ENCODE data around the gene TPCN2.

DNA sequence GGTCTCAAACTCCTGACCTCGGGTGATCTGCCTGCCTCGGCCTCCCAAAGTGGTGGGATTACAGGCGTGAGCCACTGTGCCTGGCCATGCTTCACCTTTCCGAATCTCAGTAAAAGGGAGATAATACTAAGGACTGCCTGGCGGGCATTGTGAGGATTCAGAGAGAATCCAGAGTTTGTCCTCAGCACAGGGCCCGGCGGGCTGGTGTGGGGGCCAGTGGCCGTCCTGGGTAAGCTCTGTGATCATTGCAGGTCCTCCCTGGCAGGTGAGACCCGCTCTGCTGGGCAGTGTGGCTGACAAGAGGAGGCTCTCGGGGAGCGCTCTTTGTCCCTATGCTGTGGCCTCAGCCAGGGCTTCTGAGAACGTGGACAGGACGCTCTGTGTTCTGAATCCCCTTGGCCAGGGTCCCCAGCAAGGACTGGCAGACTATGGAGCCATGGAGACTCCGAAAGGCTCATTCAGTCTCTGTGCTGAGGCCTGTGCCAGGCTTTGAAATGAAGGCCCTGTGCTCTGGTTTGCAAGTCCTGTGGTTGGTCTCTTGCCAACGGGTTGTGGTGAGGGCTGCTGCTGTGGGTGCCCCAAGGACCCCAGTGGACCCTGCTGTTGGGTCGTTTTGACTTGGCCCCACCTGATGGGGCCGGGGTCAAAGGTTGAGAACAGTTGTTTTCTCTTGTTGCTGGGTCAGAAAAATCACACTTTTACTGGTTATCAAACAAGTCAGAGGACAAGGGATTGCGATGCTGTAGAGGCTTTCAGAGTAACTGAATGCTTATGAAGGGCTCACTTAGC, 2.1 kb downstream of the TPCN2 start:
- TF ChIP-seq SNAI2 (CRISPR knock-in tag; IDR thresholded peaks at IDR 0.05), result no peak
- no peak for TF ChIP-seq OSR1 (CRISPR knock-in tag; IDR thresholded peaks at IDR 0.05)
- no peak for TF ChIP-seq RARB (CRISPR knock-in tag; IDR thresholded peaks at IDR 0.05)
- no peak for TF ChIP-seq ZFP30 (CRISPR knock-in tag; IDR thresholded peaks at IDR 0.05)
- TF ChIP-seq, protein P1, sequence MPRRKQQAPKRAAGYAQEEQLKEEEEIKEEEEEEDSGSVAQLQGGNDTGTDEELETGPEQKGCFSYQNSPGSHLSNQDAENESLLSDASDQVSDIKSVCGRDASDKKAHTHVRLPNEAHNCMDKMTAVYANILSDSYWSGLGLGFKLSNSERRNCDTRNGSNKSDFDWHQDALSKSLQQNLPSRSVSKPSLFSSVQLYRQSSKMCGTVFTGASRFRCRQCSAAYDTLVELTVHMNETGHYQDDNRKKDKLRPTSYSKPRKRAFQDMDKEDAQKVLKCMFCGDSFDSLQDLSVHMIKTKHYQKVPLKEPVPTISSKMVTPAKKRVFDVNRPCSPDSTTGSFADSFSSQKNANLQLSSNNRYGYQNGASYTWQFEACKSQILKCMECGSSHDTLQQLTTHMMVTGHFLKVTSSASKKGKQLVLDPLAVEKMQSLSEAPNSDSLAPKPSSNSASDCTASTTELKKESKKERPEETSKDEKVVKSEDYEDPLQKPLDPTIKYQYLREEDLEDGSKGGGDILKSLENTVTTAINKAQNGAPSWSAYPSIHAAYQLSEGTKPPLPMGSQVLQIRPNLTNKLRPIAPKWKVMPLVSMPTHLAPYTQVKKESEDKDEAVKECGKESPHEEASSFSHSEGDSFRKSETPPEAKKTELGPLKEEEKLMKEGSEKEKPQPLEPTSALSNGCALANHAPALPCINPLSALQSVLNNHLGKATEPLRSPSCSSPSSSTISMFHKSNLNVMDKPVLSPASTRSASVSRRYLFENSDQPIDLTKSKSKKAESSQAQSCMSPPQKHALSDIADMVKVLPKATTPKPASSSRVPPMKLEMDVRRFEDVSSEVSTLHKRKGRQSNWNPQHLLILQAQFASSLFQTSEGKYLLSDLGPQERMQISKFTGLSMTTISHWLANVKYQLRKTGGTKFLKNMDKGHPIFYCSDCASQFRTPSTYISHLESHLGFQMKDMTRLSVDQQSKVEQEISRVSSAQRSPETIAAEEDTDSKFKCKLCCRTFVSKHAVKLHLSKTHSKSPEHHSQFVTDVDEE (CRISPR knock-in tag; IDR thresholded peaks at IDR 0.05), result no peak
- no peak for TF ChIP-seq ZFP3 (CRISPR knock-in tag; IDR thresholded peaks at IDR 0.05)
- TF ChIP-seq, protein P2, sequence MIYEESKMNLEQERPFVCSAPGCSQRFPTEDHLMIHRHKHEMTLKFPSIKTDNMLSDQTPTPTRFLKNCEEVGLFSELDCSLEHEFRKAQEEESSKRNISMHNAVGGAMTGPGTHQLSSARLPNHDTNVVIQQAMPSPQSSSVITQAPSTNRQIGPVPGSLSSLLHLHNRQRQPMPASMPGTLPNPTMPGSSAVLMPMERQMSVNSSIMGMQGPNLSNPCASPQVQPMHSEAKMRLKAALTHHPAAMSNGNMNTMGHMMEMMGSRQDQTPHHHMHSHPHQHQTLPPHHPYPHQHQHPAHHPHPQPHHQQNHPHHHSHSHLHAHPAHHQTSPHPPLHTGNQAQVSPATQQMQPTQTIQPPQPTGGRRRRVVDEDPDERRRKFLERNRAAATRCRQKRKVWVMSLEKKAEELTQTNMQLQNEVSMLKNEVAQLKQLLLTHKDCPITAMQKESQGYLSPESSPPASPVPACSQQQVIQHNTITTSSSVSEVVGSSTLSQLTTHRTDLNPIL (CRISPR knock-in tag; IDR thresholded peaks at IDR 0.05; ENCODE audit: low read depth), result no peak
- TF ChIP-seq PPARA (CRISPR knock-in tag; IDR thresholded peaks at IDR 0.05; ENCODE audit: borderline replicate concordance), result no peak
- TF ChIP-seq ZNF70 (CRISPR knock-in tag; IDR thresholded peaks at IDR 0.05), result no peak
- TF ChIP-seq, protein P3, sequence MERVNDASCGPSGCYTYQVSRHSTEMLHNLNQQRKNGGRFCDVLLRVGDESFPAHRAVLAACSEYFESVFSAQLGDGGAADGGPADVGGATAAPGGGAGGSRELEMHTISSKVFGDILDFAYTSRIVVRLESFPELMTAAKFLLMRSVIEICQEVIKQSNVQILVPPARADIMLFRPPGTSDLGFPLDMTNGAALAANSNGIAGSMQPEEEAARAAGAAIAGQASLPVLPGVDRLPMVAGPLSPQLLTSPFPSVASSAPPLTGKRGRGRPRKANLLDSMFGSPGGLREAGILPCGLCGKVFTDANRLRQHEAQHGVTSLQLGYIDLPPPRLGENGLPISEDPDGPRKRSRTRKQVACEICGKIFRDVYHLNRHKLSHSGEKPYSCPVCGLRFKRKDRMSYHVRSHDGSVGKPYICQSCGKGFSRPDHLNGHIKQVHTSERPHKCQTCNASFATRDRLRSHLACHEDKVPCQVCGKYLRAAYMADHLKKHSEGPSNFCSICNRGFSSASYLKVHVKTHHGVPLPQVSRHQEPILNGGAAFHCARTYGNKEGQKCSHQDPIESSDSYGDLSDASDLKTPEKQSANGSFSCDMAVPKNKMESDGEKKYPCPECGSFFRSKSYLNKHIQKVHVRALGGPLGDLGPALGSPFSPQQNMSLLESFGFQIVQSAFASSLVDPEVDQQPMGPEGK (CRISPR knock-in tag; IDR thresholded peaks at IDR 0.05; ENCODE audit: borderline replicate concordance), result no peak
